Muscle of back (tissue), 11 donors: ENCODE measurements around the gene NADSYN1. TPM values are rescaled to one million over a fixed set of nuclear protein-coding genes. Genes with fewer than 3 reads are reported as not detected.

Experiments used
- DNase-seq, 3 donors: peaks; one replicate each; pipeline versions ENCODE4 v3.0.0 to v3.0.0-alpha.2; 2013
- polyA plus RNA-seq, 10 donors: library from polyadenylated mRNA; unstranded; fragments of 120-200 nt; gene quantifications; one replicate each; pipeline ENCODE4 v1.2.1, GENCODE V29; 2013; ENCODE audit not compliant: insufficient read length in 10 of 10

The NADSYN1 gene
- polyA plus RNA-seq, 10 donors, result 14.8 to 29.6 (median 20.2) TPM

DNA sequence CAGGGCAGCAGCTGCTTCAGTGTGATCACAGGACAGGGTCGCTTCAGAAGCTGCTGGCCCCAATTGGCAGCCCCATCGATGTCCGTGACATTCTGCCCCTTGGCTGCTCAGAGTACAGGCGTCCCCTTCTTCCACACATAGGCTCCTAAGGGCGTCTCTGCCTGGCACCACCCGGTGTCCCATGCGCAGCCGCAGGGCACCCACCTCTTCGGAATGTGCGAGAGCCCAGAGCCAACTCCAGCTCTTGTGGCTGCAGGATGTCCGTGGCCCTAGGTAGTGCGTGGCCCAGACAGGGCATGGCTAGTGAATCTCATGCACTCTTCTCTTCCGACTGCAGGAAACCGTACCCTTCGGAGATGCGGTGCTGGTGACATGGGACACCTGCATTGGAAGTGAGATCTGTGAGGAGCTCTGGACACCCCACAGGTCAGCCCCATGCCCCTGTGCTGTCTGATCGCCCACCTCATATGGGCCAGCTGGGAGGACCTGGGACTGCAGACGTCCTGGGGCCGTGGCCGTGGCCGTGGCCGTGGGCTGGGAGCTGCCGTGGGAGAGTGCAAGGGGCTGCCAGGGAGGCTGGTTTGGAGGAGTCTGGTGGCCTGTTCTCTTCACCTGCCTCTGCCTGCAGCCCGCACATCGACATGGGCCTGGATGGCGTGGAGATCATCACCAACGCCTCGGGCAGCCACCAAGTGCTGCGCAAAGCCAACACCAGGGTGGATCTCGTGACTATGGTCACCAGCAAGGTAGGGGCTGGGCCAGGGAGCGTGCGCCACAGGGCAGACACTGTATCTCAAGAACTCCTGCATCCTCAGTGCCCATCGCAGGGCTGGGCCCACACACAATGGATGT lies 20.2 kb downstream of the NADSYN1 start:
- DNase-seq, result no peak

DNA sequence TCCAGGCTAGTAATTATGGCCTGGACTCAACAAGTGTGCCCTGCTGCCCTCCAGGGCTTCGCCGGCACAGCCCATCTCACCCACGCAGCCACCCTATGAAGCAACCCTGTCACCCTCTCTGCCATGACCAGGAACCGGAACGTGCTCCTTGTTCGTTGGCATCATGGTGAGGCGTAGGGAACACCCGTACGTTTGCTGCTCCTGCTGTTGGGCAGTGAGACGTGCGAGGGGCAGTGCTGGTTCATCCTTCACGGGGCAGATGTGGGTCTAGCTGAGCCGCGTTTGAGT lies 20.7 kb downstream of the NADSYN1 start:
- DNase-seq, result no peak

DNA sequence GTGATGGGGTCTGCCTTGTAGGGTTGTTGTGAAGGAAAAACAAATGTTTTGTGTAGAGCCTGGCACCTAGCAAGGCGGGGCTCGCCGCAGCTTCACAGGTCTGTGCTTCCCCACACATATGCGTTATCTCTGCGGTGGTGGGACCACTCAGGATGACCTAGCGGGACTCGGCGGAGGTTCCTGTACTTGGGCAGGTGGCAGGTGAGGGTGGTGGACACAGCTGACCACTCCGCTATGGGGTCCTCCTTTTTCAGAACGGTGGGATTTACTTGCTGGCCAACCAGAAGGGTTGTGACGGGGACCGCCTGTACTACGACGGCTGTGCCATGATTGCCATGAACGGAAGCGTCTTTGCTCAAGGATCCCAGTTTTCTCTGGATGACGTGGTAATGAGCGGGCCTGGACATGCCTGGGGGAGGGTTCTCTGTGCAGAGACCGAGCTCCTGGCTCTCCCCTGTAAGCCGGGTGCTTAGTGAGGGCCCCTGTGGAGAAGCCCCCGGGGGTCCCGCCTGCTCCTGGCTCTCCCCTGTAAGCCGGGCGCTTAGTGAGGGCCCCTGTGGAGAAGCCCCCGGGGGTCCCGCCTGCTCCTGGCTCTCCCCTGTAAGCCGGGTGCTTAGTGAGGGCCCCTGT lies 21.3 kb downstream of the NADSYN1 start:
- no peak for DNase-seq

DNA sequence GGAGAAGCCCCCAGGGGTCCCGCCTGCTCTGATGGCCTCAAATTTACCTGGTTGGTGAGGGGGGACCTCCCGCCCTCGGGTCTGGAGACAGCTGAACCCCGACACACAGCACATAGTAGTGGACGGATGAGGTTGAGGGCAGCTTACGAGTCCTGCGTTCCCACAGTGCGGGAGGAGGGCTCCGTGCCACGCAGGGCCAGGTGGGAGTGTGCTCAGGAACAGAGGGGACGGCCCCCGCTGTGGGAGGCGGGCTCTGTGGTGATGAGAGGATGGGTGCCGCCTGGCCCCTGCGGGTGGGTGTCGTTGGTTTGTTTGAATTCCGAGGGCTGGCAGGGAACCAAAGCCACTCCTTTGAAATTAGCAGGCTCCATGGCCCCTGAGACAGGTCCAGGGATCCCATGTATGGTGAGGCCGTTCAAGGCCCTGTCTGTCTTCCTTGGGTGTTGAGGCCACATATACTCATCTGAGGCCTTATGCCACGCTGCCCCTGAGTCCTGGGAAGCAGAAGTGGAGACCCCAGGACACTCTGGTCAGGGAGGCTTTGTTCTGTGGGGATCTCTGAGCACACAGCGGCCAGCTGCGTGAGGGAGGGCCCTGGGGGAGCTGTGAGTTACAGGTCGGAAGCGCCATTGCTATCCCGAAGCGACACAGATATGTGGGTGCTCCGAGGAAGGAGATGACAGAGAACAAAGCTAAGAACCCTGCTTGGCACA lies 21.9 kb downstream of the NADSYN1 start:
- DNase-seq, result no peak

DNA sequence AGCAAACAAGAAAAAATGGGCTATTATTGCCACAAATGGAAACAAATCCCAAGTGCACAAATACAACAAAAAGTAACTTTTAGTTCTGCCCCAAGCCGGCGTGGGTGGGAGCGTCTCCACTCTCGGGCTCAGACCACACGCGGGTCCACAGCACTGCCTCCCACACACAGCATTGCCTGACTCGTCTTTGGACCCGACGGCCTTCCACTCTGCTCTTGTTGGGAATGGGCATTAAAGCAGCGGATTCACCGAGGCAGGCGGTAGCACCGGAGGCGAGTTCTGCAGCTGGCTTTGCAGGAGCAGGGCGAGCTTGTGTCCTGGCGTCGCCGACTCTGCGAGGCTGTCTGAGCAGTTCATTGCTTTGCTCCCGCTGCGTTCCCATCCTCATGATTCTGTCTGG lies 23.0 kb downstream of the NADSYN1 start:
- no peak for DNase-seq

DNA sequence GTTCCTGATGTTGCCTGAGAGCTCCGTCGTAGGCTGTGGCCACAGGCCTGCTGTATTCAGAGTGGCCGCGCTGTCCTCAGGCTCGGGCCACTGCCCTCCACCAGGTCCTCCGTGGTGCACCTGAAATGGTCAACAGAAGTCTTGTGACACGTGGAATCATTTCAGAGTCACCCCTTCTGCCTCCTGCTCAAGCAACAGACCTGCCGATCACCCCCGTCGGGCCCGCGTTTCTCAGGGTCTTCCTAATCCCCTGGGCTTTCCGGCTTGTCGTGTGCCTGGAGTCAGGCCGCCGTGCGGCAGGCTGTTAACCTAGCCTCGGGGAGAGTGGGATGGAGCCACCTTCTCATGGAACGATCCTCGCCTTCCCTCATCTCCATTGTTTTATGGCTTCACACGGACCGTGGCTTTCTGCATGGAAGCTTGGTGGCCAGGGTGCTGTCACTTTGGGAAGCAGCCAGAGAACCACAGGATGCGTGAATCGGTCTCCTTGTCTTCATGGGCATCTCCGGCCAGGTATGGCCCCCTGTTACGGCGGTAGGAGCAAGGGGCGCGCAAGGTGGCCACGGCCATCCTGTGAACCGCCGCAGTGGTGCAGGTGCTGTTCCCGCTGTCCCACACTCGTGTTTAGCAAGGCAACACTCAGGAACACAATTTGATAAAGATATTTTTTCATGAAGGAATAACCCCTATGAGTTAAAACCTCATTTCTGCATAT lies 24.1 kb downstream of the NADSYN1 start:
- no peak for DNase-seq

DNA sequence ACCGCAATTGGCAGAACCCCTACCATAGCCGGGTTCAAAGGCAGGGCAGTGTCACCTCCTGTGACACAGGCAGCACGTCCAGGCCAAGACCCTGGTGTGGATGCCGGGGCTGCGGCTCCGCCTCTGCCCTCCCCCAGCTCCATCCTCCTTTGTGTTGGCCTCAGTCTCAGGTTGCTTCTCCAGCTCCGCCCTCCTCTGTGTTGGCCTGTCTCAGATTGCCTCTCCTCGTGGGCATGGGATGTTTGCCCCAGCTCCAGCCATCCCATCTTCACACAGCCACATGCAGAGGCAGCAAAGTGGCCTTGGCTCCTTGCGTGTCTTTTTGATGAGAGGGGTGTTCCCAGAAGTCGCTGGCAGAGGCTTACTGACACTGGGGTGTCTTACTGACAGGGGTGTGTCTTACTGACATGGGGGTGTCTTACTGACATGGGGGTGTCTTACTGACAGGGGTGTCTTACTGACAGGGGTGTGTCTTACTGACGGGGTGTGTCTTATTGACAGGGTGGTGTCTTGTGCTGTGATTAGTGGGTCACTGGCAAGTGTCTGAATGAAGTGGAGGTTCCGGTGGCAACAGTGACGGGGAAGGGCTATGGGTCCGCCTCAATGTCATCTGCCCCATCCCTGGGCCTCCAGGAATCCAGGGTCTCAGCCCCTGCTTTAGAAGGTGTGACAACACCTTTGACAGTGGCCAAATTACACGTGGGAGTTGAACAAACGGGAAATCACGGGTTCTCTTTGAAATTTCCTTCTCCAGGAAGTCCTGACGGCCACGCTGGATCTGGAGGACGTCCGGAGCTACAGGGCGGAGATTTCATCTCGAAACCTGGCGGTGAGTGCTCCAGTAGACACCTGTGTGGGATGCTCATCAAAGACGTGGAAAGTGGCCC lies 24.9 kb downstream of the NADSYN1 start:
- DNase-seq, result no peak

DNA sequence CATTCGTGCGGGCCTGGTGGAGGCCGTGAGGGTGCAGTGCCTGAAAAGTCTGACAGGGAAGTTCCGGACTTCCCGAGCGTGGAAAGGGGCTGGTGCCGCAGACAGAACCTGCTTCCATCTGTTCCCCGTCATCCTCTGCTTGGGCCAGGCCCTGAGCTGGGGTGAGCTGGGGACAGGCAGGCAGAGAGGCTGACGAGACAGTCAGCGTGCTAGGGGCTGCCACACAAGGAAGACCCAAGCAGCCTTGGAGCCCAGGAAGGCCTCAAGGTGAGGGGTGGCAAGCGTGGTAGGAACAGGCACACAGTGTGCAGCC lies 25.5 kb downstream of the NADSYN1 start:
- no peak for DNase-seq

DNA sequence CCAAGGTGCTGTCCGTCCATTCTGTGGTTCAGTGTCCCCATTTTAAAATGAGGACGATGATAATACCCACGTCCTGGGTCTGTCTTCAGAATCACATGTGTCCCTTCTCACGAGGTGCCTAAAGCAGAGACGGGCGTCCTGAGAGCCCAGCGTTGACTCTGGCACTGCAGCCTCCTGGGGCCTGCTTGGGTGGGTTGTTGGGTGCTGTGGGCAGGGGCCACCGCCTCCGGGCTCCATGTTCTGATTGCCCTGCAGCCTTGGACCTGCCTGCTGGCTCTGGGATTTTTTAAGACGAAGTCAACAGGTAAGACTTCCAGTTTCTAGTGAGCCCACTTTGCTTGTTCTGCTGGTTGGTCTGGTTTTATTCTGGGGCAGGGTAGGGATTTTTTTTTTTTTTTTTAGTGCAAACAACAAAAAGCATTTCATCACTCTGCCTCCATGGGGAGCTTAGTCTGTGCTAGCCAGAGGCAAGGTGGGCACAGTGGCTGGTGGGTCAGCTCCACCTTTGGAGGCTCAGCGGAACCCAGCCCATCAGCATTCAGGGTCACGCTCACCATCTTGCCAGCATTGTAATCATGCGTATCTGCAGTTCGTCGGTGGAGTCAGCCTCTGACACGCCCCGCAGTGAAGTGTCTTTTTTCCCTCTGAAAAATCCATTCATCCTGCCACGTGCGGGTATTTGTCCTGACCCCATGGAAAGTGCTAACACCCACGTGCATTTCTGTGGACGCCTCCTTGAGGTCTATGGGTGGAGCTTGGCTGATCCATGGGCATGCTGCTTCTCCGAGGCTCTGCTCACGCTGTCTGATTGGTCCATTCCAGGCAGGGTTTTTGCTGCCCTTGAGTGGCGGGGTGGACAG lies 28.3 kb downstream of the NADSYN1 start:
- DNase-seq, result no peak

DNA sequence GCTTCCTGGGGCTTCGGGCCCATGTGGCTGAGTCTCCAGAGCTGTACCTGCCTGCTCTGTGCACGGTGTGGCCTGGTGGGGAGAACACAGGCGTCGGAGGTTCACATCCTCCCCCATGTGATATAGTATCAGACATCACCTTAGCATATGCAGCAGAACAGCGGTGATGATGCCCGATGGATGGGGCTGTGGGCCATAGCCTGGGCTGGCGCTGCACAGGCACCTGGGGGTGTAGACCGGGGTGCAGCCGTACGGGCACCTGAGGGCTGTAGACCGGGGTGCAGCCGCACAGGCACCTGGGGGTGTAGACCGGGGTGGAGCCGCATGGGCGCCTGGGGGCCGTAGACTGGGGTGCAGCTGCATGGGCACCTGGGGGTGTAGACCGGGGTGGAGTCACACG lies 29.2 kb downstream of the NADSYN1 start:
- DNase-seq, result no peak

DNA sequence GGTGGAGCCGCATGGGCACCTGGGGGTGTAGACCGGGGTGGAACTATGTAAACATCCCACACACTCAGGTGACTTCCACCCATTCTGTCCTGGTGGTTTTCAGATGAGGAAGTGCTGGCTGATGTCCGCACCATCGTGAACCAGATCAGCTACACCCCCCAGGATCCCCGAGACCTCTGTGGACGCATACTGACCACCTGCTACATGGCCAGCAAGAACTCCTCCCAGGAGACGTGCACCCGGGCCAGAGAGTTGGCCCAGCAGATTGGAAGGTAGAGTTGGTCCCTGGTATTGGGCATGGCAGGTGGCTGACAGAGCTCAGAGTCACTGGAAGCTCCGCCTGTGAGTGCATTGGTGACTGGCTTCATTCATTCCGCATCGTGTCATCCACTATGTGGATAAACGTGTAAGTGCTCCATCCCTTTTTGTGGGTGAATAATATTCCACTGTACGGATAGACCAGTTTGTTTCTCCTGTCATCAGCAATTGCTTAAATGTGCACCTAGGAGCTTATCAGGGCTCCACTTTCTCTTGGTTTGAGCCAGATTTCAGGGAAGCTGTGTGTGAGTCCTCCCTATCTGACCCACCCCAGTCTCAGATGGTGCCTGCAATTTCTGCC lies 29.9 kb downstream of the NADSYN1 start:
- no peak for DNase-seq

DNA sequence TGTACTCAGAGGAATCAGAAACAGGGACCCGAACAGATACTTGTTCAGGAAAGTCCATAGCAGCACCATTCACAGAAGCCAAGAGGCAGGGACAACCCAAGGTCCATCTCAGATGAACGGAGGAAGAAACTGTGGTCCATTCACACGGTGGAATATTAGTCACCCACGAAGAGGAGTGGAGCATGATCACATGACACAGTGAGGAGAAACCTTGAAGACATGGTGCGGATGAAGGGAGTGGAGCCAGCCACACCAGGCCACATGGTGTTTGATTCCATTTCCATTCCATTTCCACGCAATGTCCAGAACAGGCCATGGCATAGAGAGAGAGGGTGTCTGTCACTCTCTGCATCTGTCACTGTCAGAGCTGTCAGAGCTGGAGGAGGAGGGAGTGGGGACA lies 30.7 kb downstream of the NADSYN1 start:
- no peak for DNase-seq

DNA sequence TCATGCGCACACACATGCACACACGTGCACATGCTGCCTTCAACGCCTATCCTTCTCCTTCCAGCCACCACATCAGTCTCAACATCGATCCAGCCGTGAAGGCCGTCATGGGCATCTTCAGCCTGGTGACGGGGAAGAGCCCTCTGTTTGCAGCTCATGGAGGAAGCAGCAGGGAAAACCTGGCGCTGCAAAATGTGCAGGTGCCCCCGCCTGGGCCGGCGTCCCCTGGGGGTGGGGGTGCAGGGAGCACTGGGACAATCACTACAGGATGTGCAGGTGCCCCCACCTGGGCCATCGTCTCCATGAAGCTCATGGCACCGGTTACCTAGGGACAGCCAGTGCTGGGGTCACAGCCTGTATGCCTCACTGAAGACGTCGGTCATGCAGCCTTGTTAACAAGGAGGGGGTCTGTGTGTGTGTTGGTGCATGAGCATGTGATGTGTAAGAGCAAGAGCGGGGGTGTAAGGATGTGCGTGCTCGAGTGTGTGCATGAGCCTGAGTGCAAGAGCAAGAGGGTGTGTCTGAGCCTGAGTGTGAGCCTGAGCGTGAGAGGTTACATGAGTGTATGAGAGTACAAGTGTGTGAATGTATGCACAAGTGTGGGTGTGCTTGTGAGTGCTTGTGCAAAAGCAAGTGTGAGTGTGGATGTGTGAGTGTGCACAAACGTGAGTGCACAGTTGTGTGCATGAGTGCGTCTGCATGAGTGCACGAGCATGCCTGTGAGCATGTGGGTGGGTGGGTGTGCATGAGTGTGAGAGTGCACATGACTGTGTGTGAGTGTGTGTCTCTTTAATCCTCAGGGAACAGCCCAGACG lies 31.5 kb downstream of the NADSYN1 start:
- DNase-seq, result no peak

DNA sequence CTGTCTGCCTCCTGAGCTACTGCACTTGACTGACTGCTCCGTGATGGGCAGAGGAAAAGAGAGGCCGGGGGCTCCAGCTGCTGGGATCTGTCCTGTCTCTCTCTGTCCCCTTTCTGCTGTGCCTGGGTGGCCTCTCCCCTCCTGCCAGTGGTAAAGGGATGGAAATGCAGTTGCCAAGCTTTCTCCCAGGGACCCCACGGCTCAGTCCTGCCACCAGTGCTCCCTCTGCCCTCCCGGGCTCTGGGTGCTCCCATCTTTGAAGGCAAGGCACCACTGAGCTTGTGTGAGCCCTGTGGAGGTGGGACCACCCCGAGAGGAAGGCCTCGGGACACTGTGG lies 32.0 kb downstream of the NADSYN1 start:
- no peak for DNase-seq

DNA sequence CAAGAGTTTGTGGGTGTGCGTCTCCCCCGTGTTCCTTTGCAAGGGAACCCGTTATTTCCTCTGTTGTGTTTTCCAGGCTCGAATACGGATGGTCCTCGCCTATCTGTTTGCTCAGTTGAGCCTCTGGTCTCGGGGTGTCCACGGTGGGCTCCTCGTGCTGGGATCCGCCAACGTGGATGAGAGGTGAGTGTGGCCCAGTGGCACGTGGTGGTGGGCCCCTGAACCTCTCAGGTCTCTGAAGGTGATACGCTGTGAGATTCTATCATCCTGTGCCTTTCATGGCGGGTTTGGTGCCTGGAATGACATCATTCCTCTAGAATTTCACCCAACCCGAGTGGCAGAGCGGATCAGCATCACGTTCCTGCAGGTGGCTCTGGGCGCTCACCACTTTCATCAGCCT lies 32.5 kb downstream of the NADSYN1 start:
- no peak for DNase-seq

DNA sequence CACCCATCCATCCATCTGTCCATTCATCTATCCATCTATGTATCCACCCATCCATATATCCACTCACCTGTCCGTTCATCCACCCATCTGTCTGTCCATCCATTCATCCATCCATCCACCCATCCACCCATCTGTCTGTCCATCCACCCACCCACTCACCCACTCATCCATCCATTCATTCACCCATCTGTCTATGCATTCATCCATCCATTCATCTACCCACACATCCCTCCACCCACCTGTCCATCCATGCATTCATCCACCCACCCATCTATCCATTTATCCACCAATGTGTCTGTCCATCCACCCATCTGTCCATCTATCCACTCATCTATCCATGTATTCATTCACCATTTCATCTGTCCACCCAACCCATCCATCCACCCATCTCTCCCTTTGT lies 33.3 kb downstream of the NADSYN1 start:
- no peak for DNase-seq

DNA sequence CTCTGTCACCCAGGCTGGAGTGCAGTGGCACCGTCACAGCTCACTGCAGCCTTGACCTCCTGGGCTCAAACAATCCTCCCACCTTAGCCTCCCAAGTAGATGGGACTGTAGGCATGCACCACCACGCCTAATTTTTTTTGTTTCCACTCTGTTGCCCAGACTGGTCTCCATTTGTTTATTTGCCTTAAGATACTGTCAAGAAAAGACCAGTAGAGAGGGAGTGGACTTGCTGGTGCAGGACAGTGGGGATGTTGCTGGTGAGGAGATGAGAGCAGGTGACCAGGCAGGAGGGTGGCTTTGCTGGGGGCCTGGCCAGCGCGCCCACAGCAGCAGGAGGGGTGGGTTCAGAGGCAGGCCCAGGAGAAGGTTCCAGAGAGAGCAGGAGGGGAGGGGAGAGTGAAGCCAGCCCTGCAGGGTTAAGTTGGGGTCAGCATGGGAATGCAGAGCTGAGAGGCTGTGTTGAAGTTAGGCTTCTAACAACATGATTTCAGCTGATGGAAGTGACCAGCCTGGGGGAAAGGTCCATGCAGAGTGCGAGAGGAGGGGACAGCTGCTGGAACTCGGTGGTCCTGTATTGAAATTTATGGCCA lies 35.8 kb downstream of the NADSYN1 start:
- no peak for DNase-seq

DNA sequence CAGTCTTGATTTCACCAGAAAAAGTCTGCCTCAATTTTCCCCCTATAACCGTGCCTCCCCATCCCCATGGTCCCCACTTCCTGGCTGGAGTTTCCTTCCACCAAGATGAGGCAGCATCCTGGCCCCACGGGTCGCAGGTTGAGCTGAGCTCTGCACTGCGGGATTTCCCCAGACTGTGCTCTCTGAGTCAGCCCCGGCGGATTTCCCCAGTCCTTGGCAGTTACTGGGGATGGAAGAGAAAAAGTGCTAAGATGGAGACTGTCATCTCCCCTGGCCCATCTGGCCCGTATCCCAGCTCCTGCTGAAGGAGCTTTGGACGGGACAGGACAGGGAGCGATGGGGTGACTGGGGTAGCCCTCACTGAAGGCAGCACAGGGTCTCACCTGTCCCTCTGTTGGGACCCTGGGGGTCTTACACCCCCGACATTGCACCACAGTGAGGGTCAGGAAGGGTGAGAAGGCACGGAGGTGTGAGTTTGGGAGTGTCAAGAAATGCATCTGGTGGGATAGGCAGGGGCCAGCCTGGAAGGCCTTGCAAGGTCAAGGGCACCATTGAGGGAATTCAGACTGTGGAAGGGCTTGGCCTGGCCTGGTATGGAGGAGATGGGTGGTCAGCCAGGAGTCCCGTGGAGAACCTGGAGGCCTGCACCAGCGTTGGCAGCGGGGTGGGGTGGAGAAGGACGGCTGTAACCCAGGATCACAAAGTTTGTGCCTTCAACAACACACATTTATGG lies 36.5 kb downstream of the NADSYN1 start:
- no peak for DNase-seq
